Adrenal gland (tissue), 12 donors: ENCODE data around the gene ABLIM2. TPM values are rescaled to one million over a fixed set of nuclear protein-coding genes. Genes with fewer than 3 reads are reported as not detected.

Experiments
- DNase-seq, 7 donors: peaks; one replicate each; pipeline ENCODE4 v3.0.0-alpha.2; 2019 to 2020
- H3K27ac ChIP-seq, 5 donors: fragments of 200-600 bp; sonication (generic) in 4 of 5; 1 replicate in 3 of 5; 2 replicates in 2 of 5; pipeline versions ENCODE4 v1.5.1 to v1.8.0; 2016 to 2020; ENCODE audit warnings: mild to moderate bottlenecking in 1 of 5
- H3K27me3 ChIP-seq: fragments of 200-600 bp; 2 replicates; pipeline ENCODE4 v1.8.0; 2021
- H3K36me3 ChIP-seq, 2 donors: fragments of 200-600 bp; replicated peaks in 1 of 2; 1 replicate in 1 of 2; 2 replicates in 1 of 2; pipeline versions ENCODE4 v1.5.1 to v1.8.0; 2018 to 2022
- H3K4me1 ChIP-seq, 2 donors: fragments of 200-600 bp; replicated peaks in 1 of 2; 1 replicate in 1 of 2; 2 replicates in 1 of 2; pipeline versions ENCODE4 v1.5.1 to v1.8.0; 2018 to 2021
- H3K4me3 ChIP-seq, 4 donors: fragments of 200-600 bp; sonication (generic) in 3 of 4; one replicate each; pipeline ENCODE4 v1.5.1; 2016 to 2018
- H3K9me3 ChIP-seq, 3 donors: fragments of 200-600 bp; sonication (generic) in 1 of 3; replicated peaks in 1 of 3; 1 replicate in 2 of 3; 2 replicates in 1 of 3; pipeline versions ENCODE4 v1.5.1 to v1.8.0; 2016 to 2021
- CTCF ChIP-seq, 6 experiments: fragments of 450-650 bp in 4 of 6; fragments of 200-600 bp in 2 of 6; sonication (generic) in 1 of 6; IDR thresholded peaks; 1 replicate in 5 of 6; 2 replicates in 1 of 6; pipeline versions ENCODE4 v1.5.1 to v1.8.0; 2016 to 2021; ENCODE audit warnings: antibody characterized with exemption in 6 of 6, mild to moderate bottlenecking in 2 of 6, moderate library complexity in 1 of 6
- POLR2A ChIP-seq, 2 donors: fragments of 450-650 bp; IDR thresholded peaks; one replicate each; pipeline ENCODE4 v1.6.1; 2017; ENCODE audit warnings: antibody characterized with exemption in 2 of 2, mild to moderate bottlenecking in 2 of 2, moderate library complexity in 1 of 2
- whole genome bisulfite sequencing, 4 donors: extraction: QIAGEN DNeasy Blood & Tissue Kit in 2 of 4; methylation state at CpG; one replicate each; pipeline versions ENCODE4 v1.1.5 to v1.1.7; 2013 to 2017; 5-methylcytosine and 5-hydroxymethylcytosine counted together
- intact Hi-C, 2 donors: fragments of 100-400 bp; cut with DNase I; formaldehyde crosslinking; loops; one replicate each; pipeline versions ENCODE4 v1.14.1 to v1.15.0; 2022 to 2023
- polyA plus RNA-seq, 3 donors: library from polyadenylated mRNA; stranded (reverse); fragments of 200-250 nt in 2 of 3; fragments of 350-450 nt in 1 of 3; fragmentation: Illumina TruSeq in 1 of 3; extraction: RNeasy Lipid Tissue Mini Kit (QIAGEN cat#74804) in 1 of 3; gene quantifications; one replicate each; pipeline ENCODE4 v1.2.3, GENCODE V29; 2013 to 2014
- total RNA-seq, 9 donors: library from RNA; depleted of rRNA in 4 of 9; stranded (reverse); fragments of >200 nt in 4 of 9; fragments of 120-200 nt in 1 of 9; fragmentation: NEBNext Ultra II Directional in 1 of 9; extraction: Animal tissue kit (Norgen Biotek cat#: 25700) in 1 of 9; gene quantifications; one replicate each; pipeline versions ENCODE4 v1.1.0 to v1.2.4, GENCODE V29; 2013 to 2023
- donor health status: healthy with polysubstance abuse.
- donor health status: Bipolar disorder and iron deficiency.
- donor health status: DM: yes; HTN: yes; CAD: no.
- donor health status: DM: no; HTN: no; CAD: no.
- donor health status: DM: no; HTN: no; CAD: no.
- donor health status: DM: yes; HTN: yes; CAD: no.

Gene ABLIM2
- total and polyA plus RNA-seq, 12 donors, result 5.8 to 31.2 (median 14.6) TPM

GRCh38 chr4:8130346-8131066 lies 28.1 kb downstream of the ABLIM2 start:
- intact Hi-C loops, result no loop called here
- Histone ChIP-seq H3K4me1 (peaks cover 0 to 7% of the 10 kb centered on the region in 2 donors), H3K27me3 (no peaks in the 10 kb centered on the region), H3K4me3 (no peak overlapping the region), H3K27ac (peak overlapping the region in 1 of 5 donors; percentile 0), H3K9me3 (no peaks in the 10 kb centered on the region), H3K36me3 (no peaks in the 10 kb centered on the region)
- TF ChIP-seq CTCF (IDR thresholded peaks at IDR 0.05) (no peak), POLR2A (IDR thresholded peaks at IDR 0.05) (no peak)
- 66 to 86% (median 73%) methylated on average over 7 to 18 of the region's 18 CpGs for WGBS, 4 donors
- DNase-seq, result peak in 2 of 7 donors; percentile 35 to 40

- intact Hi-C loops, result no loop called here
- WGBS, 4 donors, result 90 to 92% methylated on average over 6 of the region's 6 CpGs; no CpG with 5 or more reads in 2 of the 4 donors
- Histone ChIP-seq H3K27ac (peak overlapping the region in 1 of 5 donors; percentile 0), H3K9me3 (no peaks in the 10 kb centered on the region), H3K4me1 (peaks cover 0 to 7% of the 10 kb centered on the region in 2 donors), H3K27me3 (no peaks in the 10 kb centered on the region), H3K36me3 (no peaks in the 10 kb centered on the region), H3K4me3 (no peak overlapping the region)
- DNase-seq, result no peak
- TF ChIP-seq CTCF (IDR thresholded peaks at IDR 0.05) (no peak), POLR2A (IDR thresholded peaks at IDR 0.05) (no peak)
These were observed 28.8 kb downstream of the ABLIM2 start for GRCh38 chr4:8129785-8130184.

- WGBS, 4 donors, result 86 to 90% (median 88%) methylated on average over 11 of the region's 11 CpGs
- H3K4me3 ChIP-seq, result no peak overlapping the region
- H3K36me3 ChIP-seq, result no peaks in the 10 kb centered on the region
- intact Hi-C loops, result no loop called here
- no peak overlapping the region for H3K27ac ChIP-seq
- no peak for DNase-seq
- TF ChIP-seq POLR2A (IDR thresholded peaks at IDR 0.05) (no peak), CTCF (IDR thresholded peaks at IDR 0.05) (no peak)
- H3K9me3 ChIP-seq, result no peaks in the 10 kb centered on the region
- no peaks in the 10 kb centered on the region for H3K27me3 ChIP-seq
- peaks cover 0 to 7% of the 10 kb centered on the region in 2 donors for H3K4me1 ChIP-seq
These were observed 29.5 kb downstream of the ABLIM2 start for GRCh38 chr4:8129136-8129535.

- Histone ChIP-seq H3K9me3 (no peaks in the 10 kb centered on the region), H3K27me3 (no peaks in the 10 kb centered on the region), H3K27ac (no peak overlapping the region), H3K36me3 (no peaks in the 10 kb centered on the region), H3K4me1 (peaks cover 0 to 7% of the 10 kb centered on the region in 2 donors), H3K4me3 (no peak overlapping the region)
- intact Hi-C loops, result no loop called here
- peak in 3 of 7 donors; percentile 40 to 54 (median 43) for DNase-seq
- no peak for TF ChIP-seq CTCF (IDR thresholded peaks at IDR 0.05)
- no peak for TF ChIP-seq POLR2A (IDR thresholded peaks at IDR 0.05)
- WGBS, 4 donors, result 64 to 82% (median 71%) methylated on average over 13 to 19 of the region's 19 CpGs
These were observed 30.3 kb downstream of the ABLIM2 start for GRCh38 chr4:8128100-8128856.
